PFSK-1 (cell line): ENCODE results near the gene EVI5.

Source experiments
- FOXP2 ChIP-seq: optimal IDR thresholded peaks from 2 replicates; pipeline ENCODE3; 2011; ENCODE audit warnings: borderline replicate concordance, control low read depth, inconsistent platforms; ENCODE audit not compliant: insufficient read depth; ENCODE audit errors: extremely low read length, extremely low read depth
- POLR2AphosphoS5 ChIP-seq: IDR thresholded peaks from 2 replicates; pipeline ENCODE4 v1.6.1; 2012; ENCODE audit warnings: low read depth, mild to moderate bottlenecking, control low read depth, low read length, moderate library complexity
- SIN3A ChIP-seq: IDR thresholded peaks from 2 replicates; pipeline ENCODE4 v1.6.1; 2012; ENCODE audit warnings: mild to moderate bottlenecking, low read length, moderate library complexity, borderline replicate concordance; ENCODE audit not compliant: insufficient read depth
- TAF1 ChIP-seq: IDR thresholded peaks from 2 replicates; pipeline ENCODE4 v1.6.1; 2012; ENCODE audit warnings: low read length, control low read depth, borderline replicate concordance; ENCODE audit not compliant: insufficient read depth
- TF ChIP-seq, protein P1 (sequence below), 2 experiments: IDR thresholded peaks; 2 replicates each; pipeline versions ENCODE4 v1.6.1 to v1.8.0; 2011 to 2012; ENCODE audit warnings: low read depth in 2 of 2, low read length in 2 of 2, control low read depth in 1 of 2, inconsistent platforms in 1 of 2, mild to moderate bottlenecking in 1 of 2, moderate library complexity in 1 of 2; ENCODE audit not compliant: insufficient read depth in 1 of 2

The EVI5 gene

GRCh38 chr1:92482665-92483609 is 302.0 kb downstream of the EVI5 start:
- TF ChIP-seq SIN3A, result no peak
- no peak for TF ChIP-seq POLR2AphosphoS5
- TF ChIP-seq FOXP2, result no peak
- TF ChIP-seq, protein P1, sequence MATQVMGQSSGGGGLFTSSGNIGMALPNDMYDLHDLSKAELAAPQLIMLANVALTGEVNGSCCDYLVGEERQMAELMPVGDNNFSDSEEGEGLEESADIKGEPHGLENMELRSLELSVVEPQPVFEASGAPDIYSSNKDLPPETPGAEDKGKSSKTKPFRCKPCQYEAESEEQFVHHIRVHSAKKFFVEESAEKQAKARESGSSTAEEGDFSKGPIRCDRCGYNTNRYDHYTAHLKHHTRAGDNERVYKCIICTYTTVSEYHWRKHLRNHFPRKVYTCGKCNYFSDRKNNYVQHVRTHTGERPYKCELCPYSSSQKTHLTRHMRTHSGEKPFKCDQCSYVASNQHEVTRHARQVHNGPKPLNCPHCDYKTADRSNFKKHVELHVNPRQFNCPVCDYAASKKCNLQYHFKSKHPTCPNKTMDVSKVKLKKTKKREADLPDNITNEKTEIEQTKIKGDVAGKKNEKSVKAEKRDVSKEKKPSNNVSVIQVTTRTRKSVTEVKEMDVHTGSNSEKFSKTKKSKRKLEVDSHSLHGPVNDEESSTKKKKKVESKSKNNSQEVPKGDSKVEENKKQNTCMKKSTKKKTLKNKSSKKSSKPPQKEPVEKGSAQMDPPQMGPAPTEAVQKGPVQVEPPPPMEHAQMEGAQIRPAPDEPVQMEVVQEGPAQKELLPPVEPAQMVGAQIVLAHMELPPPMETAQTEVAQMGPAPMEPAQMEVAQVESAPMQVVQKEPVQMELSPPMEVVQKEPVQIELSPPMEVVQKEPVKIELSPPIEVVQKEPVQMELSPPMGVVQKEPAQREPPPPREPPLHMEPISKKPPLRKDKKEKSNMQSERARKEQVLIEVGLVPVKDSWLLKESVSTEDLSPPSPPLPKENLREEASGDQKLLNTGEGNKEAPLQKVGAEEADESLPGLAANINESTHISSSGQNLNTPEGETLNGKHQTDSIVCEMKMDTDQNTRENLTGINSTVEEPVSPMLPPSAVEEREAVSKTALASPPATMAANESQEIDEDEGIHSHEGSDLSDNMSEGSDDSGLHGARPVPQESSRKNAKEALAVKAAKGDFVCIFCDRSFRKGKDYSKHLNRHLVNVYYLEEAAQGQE (IDR thresholded peaks at IDR 0.05; ENCODE audit: insufficient read depth in 1 of 2, low read depth in 2 of 2, low read length in 2 of 2), result no peak
- no peak for TF ChIP-seq TAF1

- TF ChIP-seq, protein P1 (IDR thresholded peaks at IDR 0.05; ENCODE audit: insufficient read depth in 1 of 2, low read depth in 2 of 2, low read length in 2 of 2), result no peak
- TF ChIP-seq TAF1 (no peak), POLR2AphosphoS5 (no peak), SIN3A (no peak), FOXP2 (no peak)
Measured at GRCh38 chr1:92481971-92482664, 302.8 kb downstream of the EVI5 start.

GRCh38 chr1:92481599-92481925 is 303.3 kb downstream of the EVI5 start:
- no peak for TF ChIP-seq POLR2AphosphoS5

- TF ChIP-seq FOXP2, result no peak
- no peak for TF ChIP-seq TAF1
- no peak for TF ChIP-seq SIN3A
- TF ChIP-seq, protein P1 (IDR thresholded peaks at IDR 0.05; ENCODE audit: insufficient read depth in 1 of 2, low read depth in 2 of 2, low read length in 2 of 2), result no peak
- no peak for TF ChIP-seq POLR2AphosphoS5
Measured at GRCh38 chr1:92480813-92481598, 303.9 kb downstream of the EVI5 start.

GRCh38 chr1:92480200-92480812 is 304.6 kb downstream of the EVI5 start:
- TF ChIP-seq SIN3A (no peak), POLR2AphosphoS5 (no peak)
